Urinary bladder (tissue), 4 donors: ENCODE measurements around the gene ZNF789. TPM values are rescaled to one million over a fixed set of nuclear protein-coding genes. Genes with fewer than 3 reads are reported as not detected.
"Not testable (repeated sequence)": the region's sequence is repeated elsewhere in the genome, so short reads cannot be mapped to it uniquely, and the experiment has no call there.

Experiments
- DNase-seq: peaks from one replicate; pipeline ENCODE4 v3.0.0-alpha.2; 2015; ENCODE audit errors: extremely low spot score
- H3K27ac ChIP-seq: one replicate; pipeline ENCODE4 v1.5.1; 2013; ENCODE audit warnings: low read depth, mild to moderate bottlenecking, moderate library complexity
- H3K36me3 ChIP-seq: one replicate; pipeline ENCODE4 v1.6.1; 2013; ENCODE audit warnings: mild to moderate bottlenecking, moderate library complexity; ENCODE audit not compliant: insufficient read depth
- H3K4me1 ChIP-seq: one replicate; pipeline ENCODE4 v1.6.1; 2013; ENCODE audit warnings: mild to moderate bottlenecking, moderate library complexity; ENCODE audit not compliant: insufficient read depth
- H3K4me3 ChIP-seq: one replicate; pipeline ENCODE4 v1.5.1; 2013; ENCODE audit warnings: low read depth, low read length
- WGBS: extraction: QIAGEN DNeasy Blood & Tissue Kit; methylation state at CpG from one replicate; pipeline ENCODE4 v1.1.7; 2013; 5-methylcytosine and 5-hydroxymethylcytosine counted together
- polyA plus RNA-seq: library from polyadenylated mRNA; stranded (reverse); fragments of 200-250 nt; gene quantifications from one replicate; pipeline ENCODE4 v1.2.3, GENCODE V29; 2013
- total RNA-seq: library from RNA; depleted of rRNA; stranded (reverse); fragments of >200 nt; gene quantifications from one replicate; pipeline ENCODE4 v1.2.3, GENCODE V29; 2014
- donor health status: healthy with polysubstance abuse.
- donor health status: healthy.

The ZNF789 gene
- 22.2 TPM for total RNA-seq
- polyA plus RNA-seq = 5.1 TPM

GRCh38 chr7:99472561-99473314 is at the start of gene ZNF789:
ZNF789 (plus strand) TSS chr7:99472890; CDS start chr7:99476457, 3,567 bp downstream.
- peak; percentile 92 for DNase-seq
- Histone ChIP-seq H3K4me3 (peak within 1 kb of the TSS; percentile 84), H3K4me1 (no peaks in the 10 kb centered on the region), H3K36me3 (no peaks in the 10 kb centered on the region), H3K27ac (peak within 1 kb of the TSS; percentile 49)
- WGBS = under 1% methylated on average over 56 of the region's 56 CpGs

GRCh38 chr7:99424932-99425730 is 47.6 kb upstream of the ZNF789 start:
- no peak for DNase-seq

DNA sequence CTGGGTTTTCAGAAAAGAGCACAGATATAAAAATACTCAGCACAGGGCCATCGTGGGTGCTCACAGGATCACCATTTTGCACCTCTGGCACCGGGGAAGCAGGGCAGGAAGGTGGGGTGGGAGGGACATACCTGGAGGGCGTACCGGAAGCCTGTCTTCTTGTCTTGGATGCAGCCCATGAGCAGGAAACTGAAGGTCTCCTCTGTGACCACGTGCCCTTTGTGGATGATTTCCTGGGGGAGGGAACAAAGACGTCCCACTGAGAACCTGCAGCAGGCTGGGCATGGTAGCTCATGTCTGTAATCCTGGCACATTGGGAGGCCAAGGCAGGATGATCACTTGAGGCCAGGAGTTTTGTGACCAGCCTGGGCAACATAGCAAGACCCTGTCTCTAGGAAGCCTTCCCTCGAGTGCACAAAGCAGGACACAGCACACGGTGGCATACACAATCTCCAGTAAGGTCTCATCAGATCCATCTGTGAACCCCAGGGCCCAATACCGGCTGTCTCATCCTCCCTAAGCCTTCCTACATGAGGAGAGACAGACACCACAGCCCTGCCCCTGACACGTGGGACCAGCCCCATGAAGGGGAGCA is 43.6 kb upstream of the ZNF789 start:
- peaks cover 8% of the 10 kb centered on the region for H3K36me3 ChIP-seq
- 89% methylated on average over 10 of the region's 10 CpGs for WGBS
- H3K4me3 ChIP-seq = no peak overlapping the region

More at GRCh38 chr7:99424932-99425730, 47.6 kb upstream of the ZNF789 start:
- Histone ChIP-seq H3K4me1 (no peaks in the 10 kb centered on the region), H3K4me3 (no peak overlapping the region), H3K27ac (no peak overlapping the region), H3K36me3 (peaks cover 10% of the 10 kb centered on the region)
- WGBS = 88% methylated on average over 24 of the region's 24 CpGs

GRCh38 chr7:99429756-99430155 is 42.9 kb upstream of the ZNF789 start:
- DNase-seq = no peak
- no peak overlapping the region for H3K27ac ChIP-seq
- no peak overlapping the region for H3K4me3 ChIP-seq
- peaks cover 2% of the 10 kb centered on the region for H3K4me1 ChIP-seq
- H3K36me3 ChIP-seq = peaks cover 6% of the 10 kb centered on the region
- 94% methylated on average over 8 of the region's 8 CpGs for WGBS

More for the DNA sequence above, 43.6 kb upstream of the ZNF789 start:
- Histone ChIP-seq H3K4me1 (peaks cover 2% of the 10 kb centered on the region), H3K27ac (no peak overlapping the region)
- no peak for DNase-seq

DNA sequence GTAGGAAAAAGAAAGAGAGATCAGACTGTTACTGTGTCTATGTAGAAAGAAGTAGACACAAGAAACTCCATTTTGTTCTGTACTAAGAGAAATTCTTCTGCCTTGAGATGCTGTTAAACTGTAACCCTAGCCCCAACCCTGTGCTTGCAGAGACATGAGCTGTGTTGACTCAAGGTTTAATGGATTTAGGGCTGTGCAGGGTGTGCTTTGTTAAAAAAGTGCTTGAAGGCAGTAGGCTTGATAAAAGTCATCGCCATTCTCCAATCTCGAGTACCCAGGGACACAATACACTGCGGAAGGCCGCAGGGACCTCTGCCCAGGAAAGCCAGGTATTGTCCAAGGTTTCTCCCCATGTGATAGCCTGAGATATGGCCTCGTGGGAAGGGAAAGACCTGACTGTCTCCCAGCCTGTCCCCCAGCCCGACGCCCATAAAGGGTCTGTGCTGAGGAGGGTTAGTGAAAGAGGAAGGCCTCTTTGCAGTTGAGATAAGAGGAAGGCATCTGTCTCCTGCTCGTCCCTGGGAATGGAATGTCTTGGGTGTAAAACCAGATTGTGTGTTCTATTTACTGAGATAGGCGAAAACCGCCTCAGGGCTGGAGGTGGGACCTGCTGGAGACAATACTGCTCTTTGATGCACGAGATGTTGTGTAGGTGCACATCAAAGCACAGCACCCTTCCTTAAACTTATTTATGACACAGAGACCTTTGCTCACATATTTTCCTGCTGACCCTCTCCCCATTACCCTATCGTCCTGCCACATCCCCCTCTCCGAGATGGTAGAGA is 40.7 kb upstream of the ZNF789 start:
- H3K36me3 ChIP-seq = not testable (repeated sequence)

GRCh38 chr7:99433158-99433557 is 39.5 kb upstream of the ZNF789 start:
- H3K4me1 ChIP-seq = peaks cover 2% of the 10 kb centered on the region
- no peak overlapping the region for H3K4me3 ChIP-seq
- DNase-seq = no peak
- WGBS = 97% methylated on average over 9 of the region's 9 CpGs
- peaks cover 6% of the 10 kb centered on the region for H3K36me3 ChIP-seq
- H3K27ac ChIP-seq = no peak overlapping the region

More for the DNA sequence above, 40.7 kb upstream of the ZNF789 start:
- H3K27ac ChIP-seq, H3K4me1 ChIP-seq, H3K4me3 ChIP-seq: not testable (repeated sequence)
- DNase-seq = peak; percentile 45
- WGBS = 82% methylated on average over 13 of the region's 13 CpGs

DNA sequence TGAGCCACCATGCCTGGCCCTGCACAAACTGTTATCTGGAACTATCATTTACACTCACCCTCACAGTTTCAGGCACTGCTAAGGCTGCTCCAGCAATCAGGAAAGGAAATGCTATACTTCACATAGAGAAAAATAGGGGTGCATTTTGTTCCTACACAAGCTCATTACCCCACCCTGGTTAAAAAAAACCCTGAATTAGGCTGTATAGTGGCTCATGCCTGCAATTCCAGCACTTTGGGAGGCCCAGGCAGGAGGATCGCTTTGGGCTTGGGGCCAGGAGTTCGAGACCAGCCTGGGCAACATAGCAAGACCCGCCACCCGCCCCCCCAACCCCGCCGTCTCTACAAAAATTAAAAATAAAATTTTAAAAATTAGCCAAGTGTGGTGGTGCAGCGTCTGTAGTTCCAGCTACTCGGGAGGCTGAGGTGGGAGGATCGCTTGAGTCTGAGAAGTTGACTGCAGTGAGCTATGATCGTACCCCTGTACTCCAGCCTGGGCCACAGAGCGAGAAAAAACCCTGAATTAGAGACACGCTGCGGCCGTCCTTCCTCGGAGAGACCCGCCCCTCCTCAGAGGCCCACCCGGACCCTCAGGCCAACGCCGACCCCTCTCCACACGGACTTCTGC is 34.6 kb upstream of the ZNF789 start:
- WGBS = 20% methylated on average over 20 of the region's 20 CpGs
- peak overlapping the region; percentile 53 for H3K27ac ChIP-seq
- no peak for DNase-seq
- H3K36me3 ChIP-seq = no peaks in the 10 kb centered on the region
- H3K4me1 ChIP-seq = no peaks in the 10 kb centered on the region
- H3K4me3 ChIP-seq = peak overlapping the region; percentile 81

- DNase-seq = peak; percentile 84
- peak within 1 kb of the TSS; percentile 61 for H3K27ac ChIP-seq
- no peaks in the 10 kb centered on the region for H3K36me3 ChIP-seq
- peak within 1 kb of the TSS; percentile 81 for H3K4me3 ChIP-seq
- WGBS = under 1% methylated on average over 89 of the region's 89 CpGs
- no peaks in the 10 kb centered on the region for H3K4me1 ChIP-seq
Observed at GRCh38 chr7:99438573-99439480, 33.9 kb upstream of the ZNF789 start, which contains the start of the genes CPSF4 and PTCD1. CPSF4 (plus strand) TSS chr7:99438943; CDS start chr7:99439083, 140 bp downstream. PTCD1 (minus strand) TSS chr7:99438798; CDS start chr7:99435242, 3,556 bp downstream.

- Histone ChIP-seq H3K4me3 (no peak overlapping the region), H3K4me1 (no peaks in the 10 kb centered on the region), H3K36me3 (no peaks in the 10 kb centered on the region), H3K27ac (no peak overlapping the region)
- DNase-seq = no peak
- WGBS = 70% methylated on average over 9 of the region's 9 CpGs
Observed at GRCh38 chr7:99440195-99440594, 32.5 kb upstream of the ZNF789 start.

- Histone ChIP-seq H3K36me3 (peaks cover 4% of the 10 kb centered on the region), H3K27ac (no peak overlapping the region), H3K4me3 (no peak overlapping the region), H3K4me1 (no peaks in the 10 kb centered on the region)
- WGBS = 91% methylated on average over 4 of the region's 4 CpGs
- DNase-seq = no peak
Observed at GRCh38 chr7:99446096-99446495, 26.6 kb upstream of the ZNF789 start.

GRCh38 chr7:99447943-99448342 is 24.7 kb upstream of the ZNF789 start:
- WGBS = 93% methylated on average over 10 of the region's 10 CpGs
- Histone ChIP-seq H3K4me3 (no peak overlapping the region), H3K27ac (no peak overlapping the region), H3K36me3 (peaks cover 4% of the 10 kb centered on the region), H3K4me1 (no peaks in the 10 kb centered on the region)
- DNase-seq = no peak

DNA sequence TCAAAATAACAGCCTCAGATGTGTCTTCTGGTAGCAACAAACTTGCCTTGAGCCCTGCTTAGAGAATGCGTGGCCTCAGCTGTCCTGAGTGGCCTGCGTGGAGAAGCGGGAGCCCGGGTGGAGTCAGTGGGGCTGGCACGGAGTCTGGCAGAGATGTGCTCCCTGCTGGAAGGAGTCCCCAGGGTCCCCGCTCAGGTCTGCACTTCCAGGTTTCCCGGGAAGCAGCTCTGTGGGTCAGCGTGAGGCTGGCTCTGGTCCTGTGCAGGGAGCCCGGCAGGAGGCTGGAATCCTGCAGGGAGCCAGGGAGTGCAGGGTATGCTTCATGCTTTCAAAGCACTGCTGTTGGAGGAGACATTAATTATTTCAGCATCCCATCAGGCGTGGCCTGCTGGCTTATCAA is 23.8 kb upstream of the ZNF789 start:
- H3K27ac ChIP-seq = no peak overlapping the region
- H3K4me3 ChIP-seq = no peak overlapping the region
- no peaks in the 10 kb centered on the region for H3K4me1 ChIP-seq
- DNase-seq = no peak
- H3K36me3 ChIP-seq = peaks cover 6% of the 10 kb centered on the region
- 88% methylated on average over 10 of the region's 10 CpGs for WGBS
